Smooth muscle cell (in vitro differentiated cells): ENCODE results near the gene AGFG1. TPM values are rescaled to one million over a fixed set of nuclear protein-coding genes. Genes with fewer than 3 reads are reported as not detected.
"Not testable (repeated sequence)": the region's sequence is repeated elsewhere in the genome, so short reads cannot be mapped to it uniquely, and the experiment has no call there.

Experiments
- DNase-seq: peaks from one replicate; lab custom pipeline; 2025; ENCODE audit not compliant: unreplicated experiment; lab: John Stamatoyannopoulos, UW
- H2AFZ ChIP-seq: fragments of 200-600 bp; sonication (generic); 2 replicates; pipeline ENCODE4 v1.6.0; 2016; ENCODE audit warnings: antibody characterized with exemption, low read depth, mild to moderate bottlenecking
- H3F3A ChIP-seq: fragments of 200-600 bp; sonication (generic); 2 replicates; pipeline ENCODE4 v1.6.0; 2017; ENCODE audit warnings: antibody characterized with exemption, low read depth
- H3K27ac ChIP-seq: fragments of 200-600 bp; sonication (generic); 2 replicates; pipeline ENCODE4 v1.5.1; 2016; ENCODE audit warnings: low read depth, mild to moderate bottlenecking
- H3K27me3 ChIP-seq: fragments of 200-600 bp; sonication (generic); 2 replicates; pipeline ENCODE4 v1.6.1; 2016; ENCODE audit warnings: low read depth, mild to moderate bottlenecking
- H3K36me3 ChIP-seq: fragments of 200-600 bp; sonication (generic); 2 replicates; pipeline ENCODE4 v1.5.1; 2016; ENCODE audit warnings: low read depth
- H3K4me1 ChIP-seq: fragments of 200-600 bp; sonication (generic); 2 replicates; pipeline ENCODE4 v1.5.1; 2016; ENCODE audit warnings: low read depth
- H3K4me2 ChIP-seq: fragments of 200-600 bp; sonication (generic); 2 replicates; pipeline ENCODE4 v1.6.0; 2016; ENCODE audit warnings: mild to moderate bottlenecking
- H3K4me3 ChIP-seq: fragments of 200-600 bp; sonication (generic); 2 replicates; pipeline ENCODE4 v1.5.1; 2016; ENCODE audit warnings: mild to moderate bottlenecking
- H3K79me2 ChIP-seq: fragments of 200-600 bp; sonication (generic); 2 replicates; pipeline ENCODE4 v1.6.0; 2016; ENCODE audit warnings: low read depth, mild to moderate bottlenecking
- H3K9ac ChIP-seq: fragments of 200-600 bp; sonication (generic); 2 replicates; pipeline ENCODE4 v1.6.0; 2016; ENCODE audit warnings: low read depth
- H3K9me3 ChIP-seq: fragments of 200-600 bp; sonication (generic); replicated peaks from 2 replicates; pipeline ENCODE4 v1.5.1; 2016; ENCODE audit warnings: low read depth
- H4K20me1 ChIP-seq: fragments of 200-600 bp; sonication (generic); 2 replicates; pipeline ENCODE4 v1.6.0; 2016; ENCODE audit warnings: low read depth
- WGBS: methylation state at CpG from one replicate; pipeline ENCODE4 v1.1.7; 2016; ENCODE audit warnings: low lambda C conversion rate; 5-methylcytosine and 5-hydroxymethylcytosine counted together
- polyA plus RNA-seq: library from polyadenylated mRNA; unstranded; fragments of >200 nt; fragmentation: Nextera tagmentation; extraction: Ambion mirVana; gene quantifications from 2 replicates; pipeline ENCODE4 v1.2.1, GENCODE V29; 2016
- total RNA-seq: library from RNA; depleted of rRNA; stranded (reverse); fragments of >200 nt; gene quantifications from 2 replicates; pipeline ENCODE4 v1.2.3, GENCODE V29; 2014
- TF ChIP-seq, protein P1 (sequence below): fragments of 200-600 bp; sonication (generic); IDR thresholded peaks from 2 replicates; pipeline ENCODE4 v1.5.1; 2017; ENCODE audit warnings: borderline replicate concordance, mild to moderate bottlenecking, antibody characterized with exemption; ENCODE audit not compliant: insufficient read depth, poor library complexity, severe bottlenecking

The AGFG1 gene
- total and polyA plus RNA-seq, 2 experiments from 2014 or later = 60.5 to 127 TPM

DNA sequence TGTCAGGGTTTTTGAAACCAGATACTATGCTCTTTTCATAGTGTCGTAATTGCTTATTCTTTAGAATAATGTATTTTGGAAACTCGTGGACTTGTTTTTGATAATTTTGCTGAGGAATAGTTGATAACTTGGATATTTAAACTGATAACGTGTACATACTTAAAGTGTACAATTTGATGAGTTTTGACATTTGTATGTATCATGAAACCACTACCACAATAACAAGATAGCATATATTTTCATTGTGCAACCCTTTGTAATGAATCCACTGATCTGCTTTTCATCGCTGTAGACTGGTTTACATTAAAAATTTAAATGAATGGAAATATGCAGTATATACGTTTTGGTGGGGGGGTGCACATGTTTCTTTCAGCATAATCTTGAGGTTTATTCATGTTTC lies 45.8 kb downstream of the AGFG1 start:
- peaks cover 100% of the 10 kb centered on the region for H4K20me1 ChIP-seq
- H3K4me1 ChIP-seq = peaks cover 4% of the 10 kb centered on the region
- H3F3A ChIP-seq = no peaks in the 10 kb centered on the region
- no peaks in the 10 kb centered on the region for H3K9me3 ChIP-seq
- 90% methylated on average over 5 of the region's 5 CpGs for WGBS
- H3K9ac ChIP-seq = no peak overlapping the region
- no peaks in the 10 kb centered on the region for H3K27me3 ChIP-seq
- H2AFZ ChIP-seq = no peak overlapping the region
- peak overlapping the region; percentile 8 for H3K4me2 ChIP-seq
- H3K4me3 ChIP-seq = no peak overlapping the region
- peaks cover 100% of the 10 kb centered on the region for H3K79me2 ChIP-seq
- H3K27ac ChIP-seq = peak overlapping the region; percentile 44
- TF ChIP-seq, protein P1, sequence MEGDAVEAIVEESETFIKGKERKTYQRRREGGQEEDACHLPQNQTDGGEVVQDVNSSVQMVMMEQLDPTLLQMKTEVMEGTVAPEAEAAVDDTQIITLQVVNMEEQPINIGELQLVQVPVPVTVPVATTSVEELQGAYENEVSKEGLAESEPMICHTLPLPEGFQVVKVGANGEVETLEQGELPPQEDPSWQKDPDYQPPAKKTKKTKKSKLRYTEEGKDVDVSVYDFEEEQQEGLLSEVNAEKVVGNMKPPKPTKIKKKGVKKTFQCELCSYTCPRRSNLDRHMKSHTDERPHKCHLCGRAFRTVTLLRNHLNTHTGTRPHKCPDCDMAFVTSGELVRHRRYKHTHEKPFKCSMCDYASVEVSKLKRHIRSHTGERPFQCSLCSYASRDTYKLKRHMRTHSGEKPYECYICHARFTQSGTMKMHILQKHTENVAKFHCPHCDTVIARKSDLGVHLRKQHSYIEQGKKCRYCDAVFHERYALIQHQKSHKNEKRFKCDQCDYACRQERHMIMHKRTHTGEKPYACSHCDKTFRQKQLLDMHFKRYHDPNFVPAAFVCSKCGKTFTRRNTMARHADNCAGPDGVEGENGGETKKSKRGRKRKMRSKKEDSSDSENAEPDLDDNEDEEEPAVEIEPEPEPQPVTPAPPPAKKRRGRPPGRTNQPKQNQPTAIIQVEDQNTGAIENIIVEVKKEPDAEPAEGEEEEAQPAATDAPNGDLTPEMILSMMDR = no peak
- H3K36me3 ChIP-seq = no peaks in the 10 kb centered on the region
- no peak for DNase-seq

DNA sequence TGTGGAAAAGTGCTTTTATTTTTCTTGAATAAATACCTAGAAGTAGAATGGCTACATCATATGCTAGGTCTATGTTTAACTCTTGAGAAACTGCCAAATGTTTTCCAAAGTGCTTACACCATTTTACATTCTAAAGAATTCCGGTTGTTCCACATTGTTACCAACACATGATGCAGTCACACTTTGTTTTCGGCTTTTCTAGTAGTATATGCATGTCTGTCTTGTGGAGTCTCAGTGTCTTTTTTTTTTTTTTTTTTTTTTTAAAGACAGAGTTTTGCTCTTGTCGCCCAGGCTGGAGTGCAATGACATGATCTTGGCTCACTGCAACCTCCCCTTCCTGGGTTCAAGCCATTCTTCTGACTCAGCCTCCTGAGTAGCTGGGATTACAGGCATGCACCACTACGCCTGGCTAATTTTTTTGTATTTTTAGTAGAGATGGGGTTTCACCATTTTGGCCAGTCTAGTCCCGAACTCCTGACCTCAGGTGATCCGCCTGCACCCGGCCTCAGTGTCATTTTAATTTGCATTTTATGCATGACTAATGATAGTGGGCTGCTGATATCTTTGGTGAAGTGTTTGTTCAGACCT lies 46.4 kb downstream of the AGFG1 start:
- H2AFZ ChIP-seq, H3K27me3 ChIP-seq, H3F3A ChIP-seq, H3K4me1 ChIP-seq, H3K4me3 ChIP-seq, H3K9ac ChIP-seq, H3K9me3 ChIP-seq, DNase-seq, H3K36me3 ChIP-seq: not testable (repeated sequence)
- WGBS = 55% methylated on average over 7 of the region's 7 CpGs
- peak overlapping the region; percentile 8 for H3K4me2 ChIP-seq
- peaks cover 100% of the 10 kb centered on the region for H4K20me1 ChIP-seq
- peaks cover 100% of the 10 kb centered on the region for H3K79me2 ChIP-seq
- peak overlapping the region; percentile 44 for H3K27ac ChIP-seq

DNA sequence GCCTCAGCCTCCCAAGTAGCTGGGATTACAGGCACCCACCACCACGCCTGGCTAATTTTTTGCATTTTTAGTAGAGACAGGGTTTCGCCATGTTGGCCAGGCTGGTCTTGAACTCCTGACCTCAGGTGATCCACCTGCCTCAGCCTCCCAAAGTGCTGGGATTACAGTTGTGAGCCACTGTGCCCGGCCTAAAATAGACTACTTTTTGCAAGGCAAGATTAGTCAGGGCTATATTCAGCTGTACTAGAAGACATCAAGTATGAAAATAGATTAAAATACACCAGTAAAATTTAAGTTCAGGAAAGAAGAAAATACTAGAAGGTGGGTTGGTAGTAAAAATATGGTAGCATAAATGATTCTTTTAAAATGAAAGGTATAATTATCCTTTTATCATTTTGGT lies 49.2 kb downstream of the AGFG1 start:
- H2AFZ ChIP-seq, H3K4me1 ChIP-seq, H3F3A ChIP-seq, DNase-seq, H3K36me3 ChIP-seq, H3K9me3 ChIP-seq, H3K9ac ChIP-seq, H3K4me3 ChIP-seq, H3K27ac ChIP-seq, H3K27me3 ChIP-seq, H3K4me2 ChIP-seq: not testable (repeated sequence)
- 98% methylated on average over 3 of the region's 3 CpGs for WGBS
- peaks cover 94% of the 10 kb centered on the region for H4K20me1 ChIP-seq
- peaks cover 85% of the 10 kb centered on the region for H3K79me2 ChIP-seq

DNA sequence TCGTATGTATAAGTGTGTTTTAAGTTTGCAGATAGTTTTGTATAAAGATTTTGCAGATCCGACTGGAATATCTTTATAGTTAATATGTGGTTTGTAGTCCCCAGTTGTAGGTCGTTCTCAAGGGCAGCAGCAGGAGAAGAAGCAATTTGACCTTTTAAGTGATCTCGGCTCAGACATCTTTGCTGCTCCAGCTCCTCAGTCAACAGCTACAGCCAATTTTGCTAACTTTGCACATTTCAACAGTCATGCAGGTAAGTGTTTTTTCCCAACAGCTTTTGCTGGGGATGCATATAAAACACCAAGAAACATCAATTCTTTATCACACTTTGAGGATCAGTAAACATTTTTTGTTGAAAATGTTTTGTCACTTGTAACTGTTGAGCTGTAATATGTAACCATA lies 52.7 kb downstream of the AGFG1 start:
- WGBS = 88% methylated on average over 4 of the region's 4 CpGs
- no peaks in the 10 kb centered on the region for H3K9me3 ChIP-seq
- no peak for DNase-seq
- TF ChIP-seq, protein P1 = no peak
- peaks cover 14% of the 10 kb centered on the region for H3K36me3 ChIP-seq
- peaks cover 80% of the 10 kb centered on the region for H3K79me2 ChIP-seq
- no peaks in the 10 kb centered on the region for H3K27me3 ChIP-seq
- H3K9ac ChIP-seq = no peak overlapping the region
- peaks cover 83% of the 10 kb centered on the region for H4K20me1 ChIP-seq
- H2AFZ ChIP-seq = no peak overlapping the region
- no peak overlapping the region for H3K4me3 ChIP-seq
- H3K27ac ChIP-seq = no peak overlapping the region
- H3F3A ChIP-seq = no peaks in the 10 kb centered on the region
- H3K4me1 ChIP-seq = no peaks in the 10 kb centered on the region
- no peak overlapping the region for H3K4me2 ChIP-seq

DNA sequence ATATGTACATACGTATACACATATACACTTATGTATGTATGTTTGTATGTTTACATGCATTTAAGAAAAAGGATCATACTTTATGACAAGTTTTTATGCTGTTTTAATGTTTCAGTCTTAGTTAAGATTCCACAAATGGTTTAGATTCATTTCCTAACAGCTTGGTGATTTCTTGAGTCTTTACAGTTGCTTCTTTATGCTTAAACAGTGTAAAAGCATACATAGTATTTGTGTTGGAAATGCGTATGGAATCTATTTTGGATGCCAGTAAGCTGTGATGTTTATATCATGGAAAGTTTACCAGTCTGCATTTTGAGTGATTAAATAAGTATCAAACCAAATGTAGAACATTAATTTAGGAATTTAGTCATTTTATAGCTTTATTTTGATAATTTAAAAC lies 55.4 kb downstream of the AGFG1 start:
- H3K4me3 ChIP-seq = no peak overlapping the region
- no peak overlapping the region for H3K4me2 ChIP-seq
- no peaks in the 10 kb centered on the region for H3F3A ChIP-seq
- no peak overlapping the region for H2AFZ ChIP-seq
- H3K27ac ChIP-seq = no peak overlapping the region
- no peak for DNase-seq
- H3K4me1 ChIP-seq = no peaks in the 10 kb centered on the region
- H3K9ac ChIP-seq = no peak overlapping the region
- no peaks in the 10 kb centered on the region for H3K27me3 ChIP-seq
- H3K9me3 ChIP-seq = no peaks in the 10 kb centered on the region
- H4K20me1 ChIP-seq = peaks cover 63% of the 10 kb centered on the region
- TF ChIP-seq, protein P1 = no peak
- H3K79me2 ChIP-seq = peaks cover 65% of the 10 kb centered on the region
- H3K36me3 ChIP-seq = peaks cover 22% of the 10 kb centered on the region
- WGBS = 78% methylated on average over 2 of the region's 2 CpGs
